MCF 10A (cell line): ENCODE measurements around the gene SLC13A4. TPM values are rescaled to one million over a fixed set of nuclear protein-coding genes. Genes with fewer than 3 reads are reported as not detected.
"Not testable (repeated sequence)": the region's sequence is repeated elsewhere in the genome, so short reads cannot be mapped to it uniquely, and the experiment has no call there.

Source experiments
- BruUV-seq: library from RNA; stranded (reverse); fragments of 400-500 nt; replicated peaks from 2 replicates; lab custom pipeline; 2021; lab: Mats Ljungman, UMichigan
- CTCF ChIA-PET: fragments of 300-600 bp; sonication (Branson Sonifier 250); formaldehyde crosslinking; extraction: SDS; loops from one replicate; lab custom pipeline; 2021; ENCODE audit warnings: antibody characterized with exemption, inconsistent platforms; lab: Yijun Ruan, JAX
- POLR2A ChIA-PET: fragments of 300-600, 350-650 bp; sonication (Branson Sonifier 250); formaldehyde crosslinking; extraction: SDS; loops from one replicate; lab custom pipeline; 2020; ENCODE audit warnings: antibody characterized with exemption, inconsistent platforms; lab: Yijun Ruan, JAX
- DNase-seq: peaks from one replicate; pipeline ENCODE4 v3.0.0-alpha.2; 2018; ENCODE audit not compliant: unreplicated experiment
- H3K27ac Mint-ChIP-seq: one replicate; pipeline ENCODE4 v1.8.0; 2022; ENCODE audit warnings: mild to moderate bottlenecking, low read depth, mixed read lengths; ENCODE audit not compliant: unreplicated experiment
- H3K27me3 Mint-ChIP-seq: one replicate; pipeline ENCODE4 v1.8.0; 2022; ENCODE audit warnings: mixed read lengths; ENCODE audit not compliant: insufficient read depth, unreplicated experiment
- H3K36me3 Mint-ChIP-seq: one replicate; pipeline ENCODE4 v1.8.0; 2022; ENCODE audit warnings: mild to moderate bottlenecking, moderate library complexity, mixed read lengths; ENCODE audit not compliant: insufficient read depth, unreplicated experiment
- H3K4me1 Mint-ChIP-seq: one replicate; pipeline ENCODE4 v1.8.0; 2022; ENCODE audit warnings: mixed read lengths; ENCODE audit not compliant: insufficient read depth, unreplicated experiment
- H3K4me3 Mint-ChIP-seq: one replicate; pipeline ENCODE4 v1.8.0; 2022; ENCODE audit warnings: mild to moderate bottlenecking, moderate library complexity, mixed read lengths; ENCODE audit not compliant: unreplicated experiment
- H3K9me3 Mint-ChIP-seq: one replicate; pipeline ENCODE4 v1.8.0; 2022; ENCODE audit warnings: mixed read lengths; ENCODE audit not compliant: unreplicated experiment
- intact Hi-C: fragments of 100-400 bp; cut with micrococcal nuclease; formaldehyde crosslinking; loops from 2 replicates; pipeline ENCODE4 v1.14.1; 2022
- total RNA-seq: library from RNA; stranded (reverse); gene quantifications from 2 replicates; pipeline ENCODE4 v1.2.3, GENCODE V29; 2022
- TF ChIP-seq, protein P1 (sequence below): fragments of 200-600 bp; IDR thresholded peaks from one replicate; pipeline ENCODE4 v1.8.0; 2022; ENCODE audit warnings: antibody characterized with exemption, mild to moderate bottlenecking; ENCODE audit not compliant: unreplicated experiment

The SLC13A4 gene
- total RNA-seq, 1 experiment from 2014 or later = not detected

DNA sequence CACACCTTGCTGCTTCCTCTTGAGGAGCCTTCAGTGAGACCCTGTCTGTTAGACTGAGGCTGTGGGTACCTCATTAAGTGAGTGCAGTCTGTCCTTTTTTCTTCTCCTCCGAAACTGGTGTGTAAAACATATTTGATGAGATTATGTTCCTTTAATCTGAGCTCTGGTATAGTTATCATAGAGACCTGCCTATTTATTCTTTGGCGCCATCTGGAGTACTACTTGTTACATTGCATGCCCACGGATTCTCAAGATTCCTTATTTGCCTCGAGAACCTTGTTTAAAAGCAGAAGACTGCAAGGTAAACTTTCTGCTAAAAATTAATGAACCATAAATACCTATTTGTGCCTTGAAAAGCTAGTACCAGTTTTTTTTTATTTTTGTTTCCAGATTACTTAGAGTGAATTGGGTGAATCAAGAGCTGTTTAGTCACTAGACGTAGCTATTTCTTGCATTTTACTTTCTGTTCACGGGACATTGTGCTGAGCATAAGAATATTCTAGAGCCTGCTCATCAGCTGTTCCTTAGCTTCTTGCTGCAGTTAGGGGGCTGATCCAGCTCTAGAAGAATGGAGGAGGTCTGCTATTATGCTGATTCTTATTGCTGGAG lies 82.6 kb downstream of the SLC13A4 start:
- no TSS peak for BruUV-seq
- no peaks in the 10 kb centered on the region for H3K4me1 Mint-ChIP-seq
- H3K36me3 Mint-ChIP-seq = peaks cover 58% of the 10 kb centered on the region
- H3K27me3 Mint-ChIP-seq = no peaks in the 10 kb centered on the region
- TF ChIP-seq, protein P1, sequence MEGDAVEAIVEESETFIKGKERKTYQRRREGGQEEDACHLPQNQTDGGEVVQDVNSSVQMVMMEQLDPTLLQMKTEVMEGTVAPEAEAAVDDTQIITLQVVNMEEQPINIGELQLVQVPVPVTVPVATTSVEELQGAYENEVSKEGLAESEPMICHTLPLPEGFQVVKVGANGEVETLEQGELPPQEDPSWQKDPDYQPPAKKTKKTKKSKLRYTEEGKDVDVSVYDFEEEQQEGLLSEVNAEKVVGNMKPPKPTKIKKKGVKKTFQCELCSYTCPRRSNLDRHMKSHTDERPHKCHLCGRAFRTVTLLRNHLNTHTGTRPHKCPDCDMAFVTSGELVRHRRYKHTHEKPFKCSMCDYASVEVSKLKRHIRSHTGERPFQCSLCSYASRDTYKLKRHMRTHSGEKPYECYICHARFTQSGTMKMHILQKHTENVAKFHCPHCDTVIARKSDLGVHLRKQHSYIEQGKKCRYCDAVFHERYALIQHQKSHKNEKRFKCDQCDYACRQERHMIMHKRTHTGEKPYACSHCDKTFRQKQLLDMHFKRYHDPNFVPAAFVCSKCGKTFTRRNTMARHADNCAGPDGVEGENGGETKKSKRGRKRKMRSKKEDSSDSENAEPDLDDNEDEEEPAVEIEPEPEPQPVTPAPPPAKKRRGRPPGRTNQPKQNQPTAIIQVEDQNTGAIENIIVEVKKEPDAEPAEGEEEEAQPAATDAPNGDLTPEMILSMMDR = peak; percentile 46
- H3K4me3 Mint-ChIP-seq = no peak overlapping the region
- no peak overlapping the region for H3K27ac Mint-ChIP-seq
- ChIA-PET CTCF (interaction anchor here (0.6 to 7.4 kb wide), 48 partner anchors 9 to 436 kb away, joined by 3 to 134 read pairs (median 4); partner anchors contain the start of gene STMP1), POLR2A (interaction anchor here (0.6 to 1.0 kb wide), 3 partner anchors 9 to 371 kb away, joined by 3 to 4 read pairs (median 3); no protein-coding TSS in a partner anchor)
- intact Hi-C loops = loop anchor here (1.0 to 2.0 kb wide), 3 partner anchors 24 to 364 kb away; partner anchors contain the start of gene CNOT4
- DNase-seq = peak; percentile 57
- no peaks in the 10 kb centered on the region for H3K9me3 Mint-ChIP-seq

DNA sequence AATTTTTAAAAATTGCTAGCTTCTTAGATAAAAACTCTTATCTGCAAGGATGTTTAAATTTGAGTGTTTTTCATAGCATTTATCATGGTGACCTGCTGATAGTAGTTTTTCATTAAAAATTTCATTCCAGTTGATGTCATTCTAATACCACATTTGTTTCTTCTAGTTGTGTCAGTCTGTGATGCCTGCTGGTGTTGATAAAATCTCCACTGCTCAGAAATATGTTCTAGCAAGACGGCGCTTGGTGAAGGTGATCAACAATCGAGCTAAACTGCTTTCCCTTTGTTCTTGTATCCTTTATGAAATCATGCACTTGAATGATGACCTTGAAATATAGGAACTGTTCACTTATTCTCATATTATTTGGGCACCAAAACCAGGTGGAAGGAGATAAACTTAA lies 83.3 kb downstream of the SLC13A4 start:
- H3K9me3 Mint-ChIP-seq = no peaks in the 10 kb centered on the region
- POLR2A ChIA-PET = no interaction called here
- no TSS peak for BruUV-seq
- intact Hi-C loops = loop anchor here (1.0 to 2.0 kb wide), 3 partner anchors 23 to 363 kb away; partner anchors contain the start of gene CNOT4
- no peak overlapping the region for H3K27ac Mint-ChIP-seq
- H3K4me1 Mint-ChIP-seq = no peaks in the 10 kb centered on the region
- DNase-seq = no peak
- H3K4me3 Mint-ChIP-seq = no peak overlapping the region
- H3K27me3 Mint-ChIP-seq = no peaks in the 10 kb centered on the region
- CTCF ChIA-PET = interaction anchor here (0.6 to 7.4 kb wide), 26 partner anchors 8 to 428 kb away, joined by 3 to 134 read pairs (median 6); partner anchors contain the start of gene STMP1
- peaks cover 51% of the 10 kb centered on the region for H3K36me3 Mint-ChIP-seq
- TF ChIP-seq, protein P1 = no peak

DNA sequence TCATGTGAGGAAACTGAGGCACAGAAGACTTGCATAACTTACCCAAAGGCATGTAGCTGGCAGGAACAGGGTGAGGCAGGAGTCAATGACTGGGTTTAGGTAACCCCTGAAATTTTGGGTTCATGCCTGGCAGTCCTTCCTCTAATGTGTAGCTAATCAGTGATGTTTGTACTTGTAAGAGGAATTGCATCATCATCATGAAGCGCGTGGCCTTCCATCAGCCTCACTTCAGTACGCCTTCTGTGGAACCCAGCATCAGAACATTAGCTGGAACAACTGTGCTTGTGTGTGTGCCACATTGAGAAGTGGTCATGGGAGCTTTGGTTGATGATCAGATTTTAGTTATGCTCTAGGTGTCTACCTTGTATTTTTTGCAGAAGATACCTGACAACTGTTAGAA lies 83.8 kb downstream of the SLC13A4 start:
- TF ChIP-seq, protein P1 = no peak
- CTCF ChIA-PET = interaction anchor here (0.6 to 7.4 kb wide), 15 partner anchors 8 to 409 kb away, joined by 3 to 134 read pairs (median 13); partner anchors contain the start of gene STMP1
- Mint-ChIP-seq H3K27ac (no peak overlapping the region), H3K36me3 (peaks cover 46% of the 10 kb centered on the region), H3K27me3 (no peaks in the 10 kb centered on the region), H3K4me3 (no peak overlapping the region), H3K9me3 (no peaks in the 10 kb centered on the region), H3K4me1 (no peaks in the 10 kb centered on the region)
- intact Hi-C loops = loop anchor here (2.0 kb wide), 1 partner anchor 133 kb away; the partner anchor contains the start of gene CNOT4
- POLR2A ChIA-PET = interaction anchor here (0.7 to 1.0 kb wide), 2 partner anchors 19 to 128 kb away, joined by 3 to 4 read pairs; no protein-coding TSS in a partner anchor
- no TSS peak for BruUV-seq
- no peak for DNase-seq

DNA sequence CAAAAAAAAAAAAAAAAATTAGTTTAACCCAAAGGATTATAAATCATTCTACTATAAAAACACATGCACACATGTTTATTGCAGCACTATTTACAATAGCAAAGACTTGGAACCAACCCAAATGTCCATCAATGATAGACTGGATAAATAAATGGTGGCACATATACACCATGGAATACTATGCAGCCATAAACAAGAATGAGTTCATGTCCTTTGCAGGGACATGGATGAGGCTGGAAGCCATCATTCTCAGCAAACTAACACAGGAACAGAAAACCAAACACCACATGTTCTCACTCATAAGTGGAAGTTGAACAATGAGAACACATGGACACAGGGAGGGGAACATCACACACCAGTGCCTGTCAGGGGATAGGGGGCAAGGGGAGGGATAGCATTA lies 88.3 kb downstream of the SLC13A4 start:
- ChIA-PET POLR2A (interaction anchor here (1.5 kb wide), 1 partner anchor 23 kb away, joined by 7 read pairs; the partner anchor contains the start of gene STMP1), CTCF (interaction anchor here (0.6 to 1.6 kb wide), 2 partner anchors 10 to 99 kb away, joined by 3 to 4 read pairs; no protein-coding TSS in a partner anchor)
- H3K9me3 Mint-ChIP-seq, DNase-seq, H3K4me1 Mint-ChIP-seq, H3K27ac Mint-ChIP-seq, BruUV-seq, H3K4me3 Mint-ChIP-seq, H3K27me3 Mint-ChIP-seq, intact Hi-C loops: not testable (repeated sequence)
- peaks cover 39% of the 10 kb centered on the region for H3K36me3 Mint-ChIP-seq
